Measurements from ENCODE around the gene CANX. TPM values are rescaled to one million over a fixed set of nuclear protein-coding genes. Genes with fewer than 3 reads are reported as not detected.

CANX gene
- total and polyA plus RNA-seq, 9 of the 15 experiments (the other 6 are each of a cell fraction or from before 2014, with no cell fraction given), result 155 to 893 (median 589) TPM

DNA sequence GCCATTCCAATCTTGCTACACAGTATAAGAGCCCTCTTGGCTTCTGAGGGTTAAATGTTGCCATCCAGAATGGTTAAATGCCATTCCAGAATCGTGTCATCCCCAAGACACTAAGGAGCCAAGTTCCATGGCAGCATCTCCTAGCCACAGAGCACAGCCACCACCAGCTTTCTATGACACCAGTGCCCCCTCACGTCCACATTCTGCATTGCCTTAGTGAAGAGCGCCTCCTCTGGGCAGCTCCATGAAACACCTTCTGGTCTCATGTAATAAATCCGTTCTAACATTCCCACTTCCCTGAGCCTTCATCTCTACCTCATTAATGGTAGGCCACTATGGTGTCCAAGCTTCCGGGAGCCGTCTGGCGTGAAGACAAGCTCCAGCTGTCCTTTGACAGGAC, 30.4 kb upstream of the CANX start (continued):
- TF ChIP-seq BCLAF1 (IDR thresholded peaks at IDR 0.05; ENCODE audit: borderline replicate concordance in 1 of 2, control insufficient read depth in 1 of 2, low read depth in 2 of 2, low read length in 1 of 2) (no peak), ZNF274 (IDR thresholded peaks at IDR 0.05; ENCODE audit: borderline replicate concordance, low read depth, low read length) (no peak), ASH1L (IDR thresholded peaks at IDR 0.05; ENCODE audit: borderline replicate concordance, low read depth, partially characterized antibody) (no peak), TRIM25 (IDR thresholded peaks at IDR 0.05; ENCODE audit: borderline replicate concordance) (no peak), ZNF239 (CRISPR knock-in tag; IDR thresholded peaks at IDR 0.05) (no peak), ZNF146 (CRISPR knock-in tag; IDR thresholded peaks at IDR 0.05; ENCODE audit: unreplicated experiment) (no peak), ZFPM2 (CRISPR knock-in tag; IDR thresholded peaks at IDR 0.05) (no peak), ZNF3 (CRISPR knock-in tag; IDR thresholded peaks at IDR 0.05) (no peak), RFX7 (CRISPR knock-in tag; IDR thresholded peaks at IDR 0.05) (no peak), ZC3H11A (IDR thresholded peaks at IDR 0.05; ENCODE audit: low read depth, low read length) (no peak), KDM5B (IDR thresholded peaks at IDR 0.05; ENCODE audit: insufficient replicate concordance, low read depth, low read length) (no peak), ZNF75A (CRISPR knock-in tag; IDR thresholded peaks at IDR 0.05) (no peak), CXXC5 (CRISPR knock-in tag; IDR thresholded peaks at IDR 0.05) (no peak), ZNF212 (CRISPR knock-in tag; IDR thresholded peaks at IDR 0.05) (no peak), ZBTB8A (IDR thresholded peaks at IDR 0.05; ENCODE audit: partially characterized antibody) (no peak), MEIS2 (IDR thresholded peaks at IDR 0.05; ENCODE audit: partially characterized antibody) (no peak), ZFP1 (CRISPR knock-in tag; IDR thresholded peaks at IDR 0.05) (no peak), CBX3 (IDR thresholded peaks at IDR 0.05; ENCODE audit: borderline replicate concordance in 1 of 2, low read length in 2 of 2) (peak in 1 of 2 experiments; percentile 48; a peak in 1 of 3 replicates), WHSC1 (IDR thresholded peaks at IDR 0.05; ENCODE audit: low read length) (no peak), POLR2AphosphoS5 (IDR thresholded peaks at IDR 0.05; ENCODE audit: control insufficient read depth, insufficient read depth, low read depth, low read length) (no peak)
- TF ChIP-seq, protein P1, sequence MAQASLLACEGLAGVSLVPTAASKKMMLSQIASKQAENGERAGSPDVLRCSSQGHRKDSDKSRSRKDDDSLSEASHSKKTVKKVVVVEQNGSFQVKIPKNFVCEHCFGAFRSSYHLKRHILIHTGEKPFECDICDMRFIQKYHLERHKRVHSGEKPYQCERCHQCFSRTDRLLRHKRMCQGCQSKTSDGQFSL (CRISPR knock-in tag; IDR thresholded peaks at IDR 0.05), result no peak
- TF ChIP-seq, protein P1 (tag; IDR thresholded peaks at IDR 0.05), result no peak
- TF ChIP-seq, protein P2, sequence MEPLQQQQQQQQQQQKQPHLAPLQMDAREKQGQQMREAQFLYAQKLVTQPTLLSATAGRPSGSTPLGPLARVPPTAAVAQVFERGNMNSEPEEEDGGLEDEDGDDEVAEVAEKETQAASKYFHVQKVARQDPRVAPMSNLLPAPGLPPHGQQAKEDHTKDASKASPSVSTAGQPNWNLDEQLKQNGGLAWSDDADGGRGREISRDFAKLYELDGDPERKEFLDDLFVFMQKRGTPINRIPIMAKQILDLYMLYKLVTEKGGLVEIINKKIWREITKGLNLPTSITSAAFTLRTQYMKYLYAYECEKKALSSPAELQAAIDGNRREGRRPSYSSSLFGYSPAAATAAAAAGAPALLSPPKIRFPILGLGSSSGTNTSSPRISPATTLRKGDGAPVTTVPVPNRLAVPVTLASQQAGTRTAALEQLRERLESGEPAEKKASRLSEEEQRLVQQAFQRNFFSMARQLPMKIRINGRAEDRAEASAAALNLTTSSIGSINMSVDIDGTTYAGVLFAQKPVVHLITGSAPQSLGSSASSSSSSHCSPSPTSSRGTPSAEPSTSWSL (CRISPR knock-in tag; IDR thresholded peaks at IDR 0.05; ENCODE audit: borderline replicate concordance), result no peak
